GM19023 (cell line): ENCODE data around the gene ZNF791.
"Not testable (repeated sequence)": the region's sequence is repeated elsewhere in the genome, so short reads cannot be mapped to it uniquely, and the experiment has no call there.

Experiments used
- ATAC-seq: cut with Tn5 transposase; IDR thresholded peaks from one replicate; pipeline ENCODE4 v1.9.1; 2021; ENCODE audit warnings: mild to moderate bottlenecking, moderate library complexity; ENCODE audit not compliant: unreplicated experiment

ZNF791 gene

GRCh38 chr19:12628040-12629022, 17.6 kb downstream of the ZNF791 start:
- no peak for ATAC-seq

- ATAC-seq = no peak
These were observed 18.5 kb downstream of the ZNF791 start for GRCh38 chr19:12629215-12629614.

GRCh38 chr19:12636631-12637030, 25.9 kb downstream of the ZNF791 start:
- no peak for ATAC-seq

GRCh38 chr19:12638611-12639182, 28.0 kb downstream of the ZNF791 start:
- ATAC-seq = no peak

DNA sequence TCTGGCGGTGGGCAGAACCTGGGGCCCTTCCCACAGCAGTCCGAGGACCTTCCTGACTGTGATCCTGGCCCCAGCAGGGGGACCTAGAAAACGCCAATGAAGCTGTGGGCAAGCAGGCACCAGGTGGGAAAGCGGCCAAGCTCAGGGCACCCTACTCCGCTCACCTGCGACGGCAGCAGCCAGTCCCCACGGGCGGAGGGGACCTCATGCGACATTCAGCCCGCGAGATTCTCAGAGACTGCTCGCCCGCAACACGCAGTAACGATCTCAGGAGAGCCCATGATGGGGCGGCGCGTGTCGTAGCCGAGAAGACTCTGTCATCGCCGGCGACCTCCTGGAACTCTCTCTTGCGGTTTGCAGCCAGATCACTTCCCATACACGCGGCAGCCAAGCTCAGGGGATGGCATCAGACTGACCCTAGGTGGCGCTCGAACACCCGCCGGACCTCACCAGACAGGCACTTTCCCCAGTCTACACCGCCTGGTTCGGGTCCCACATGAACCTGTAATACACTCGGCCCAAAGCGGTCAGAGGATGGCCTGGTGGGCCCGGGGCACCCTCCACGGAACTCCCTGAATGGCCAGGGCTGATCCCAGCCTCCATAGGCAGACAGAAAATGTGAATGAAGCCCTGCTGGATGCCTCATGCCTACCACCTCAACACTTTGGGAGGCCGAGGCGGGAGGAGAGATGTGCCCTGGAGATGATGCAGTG, 29.3 kb downstream of the ZNF791 start:
- ATAC-seq = no peak

DNA sequence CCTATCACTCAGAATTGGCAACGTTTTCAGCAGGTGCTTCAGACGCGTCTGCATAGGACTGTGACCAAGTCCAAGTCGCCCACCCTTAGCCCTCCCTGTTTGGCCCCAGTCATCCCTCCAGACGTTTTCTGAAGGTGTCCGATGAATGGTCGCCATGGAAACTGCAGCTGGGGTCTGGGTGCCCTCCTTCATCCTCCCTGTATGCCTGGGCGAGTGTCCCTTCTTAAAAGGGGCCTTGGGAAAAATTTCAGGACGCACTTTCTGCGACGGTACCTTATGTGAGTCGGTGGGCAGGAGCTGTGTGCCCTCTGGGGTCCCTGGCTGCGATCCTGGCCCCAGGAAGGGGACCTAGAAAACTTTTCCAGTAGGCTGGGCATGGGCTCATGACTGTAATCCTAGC, 30.7 kb downstream of the ZNF791 start:
- no peak for ATAC-seq

DNA sequence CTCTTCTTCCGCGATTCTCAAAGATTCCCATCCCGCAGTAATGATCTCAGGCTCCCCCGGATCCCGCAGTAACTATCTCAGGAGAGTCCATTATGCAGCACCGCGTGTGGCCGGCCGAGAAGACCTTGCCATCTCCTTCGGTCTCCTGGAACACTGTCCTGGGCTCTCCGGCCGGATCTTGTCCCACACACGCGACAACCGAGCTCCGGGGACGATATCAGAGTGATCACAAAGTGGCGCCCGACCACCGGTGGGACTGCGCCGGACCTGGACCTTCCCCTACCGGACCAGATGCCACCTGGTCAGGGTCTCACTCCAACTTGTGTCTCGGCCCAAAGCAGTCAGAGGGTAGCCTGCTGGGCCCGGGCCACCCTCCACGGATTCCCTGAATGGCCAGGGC, 31.8 kb downstream of the ZNF791 start:
- ATAC-seq = no peak

DNA sequence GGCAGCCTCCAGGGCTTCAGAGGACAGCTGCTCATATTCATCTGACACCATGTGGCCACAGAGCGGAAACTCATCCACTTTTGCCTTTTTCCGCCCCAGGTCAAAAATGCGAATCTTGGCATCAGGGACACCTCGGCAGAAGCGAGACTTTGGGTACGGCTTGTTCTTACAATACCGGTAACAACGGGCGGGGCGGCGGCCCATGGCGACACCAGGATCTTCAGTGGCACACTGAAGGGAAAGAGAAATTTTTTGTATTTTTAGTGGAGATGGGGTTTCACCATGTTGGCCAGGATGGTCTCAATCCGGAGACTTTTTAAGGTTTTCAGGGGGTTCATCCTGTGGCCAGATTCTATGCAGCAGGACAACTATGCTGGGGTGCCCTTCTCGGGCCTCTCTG, 33.0 kb downstream of the ZNF791 start:
- ATAC-seq = not testable (repeated sequence)

- no peak for ATAC-seq
These were observed 35.8 kb downstream of the ZNF791 start for GRCh38 chr19:12646551-12646950.

DNA sequence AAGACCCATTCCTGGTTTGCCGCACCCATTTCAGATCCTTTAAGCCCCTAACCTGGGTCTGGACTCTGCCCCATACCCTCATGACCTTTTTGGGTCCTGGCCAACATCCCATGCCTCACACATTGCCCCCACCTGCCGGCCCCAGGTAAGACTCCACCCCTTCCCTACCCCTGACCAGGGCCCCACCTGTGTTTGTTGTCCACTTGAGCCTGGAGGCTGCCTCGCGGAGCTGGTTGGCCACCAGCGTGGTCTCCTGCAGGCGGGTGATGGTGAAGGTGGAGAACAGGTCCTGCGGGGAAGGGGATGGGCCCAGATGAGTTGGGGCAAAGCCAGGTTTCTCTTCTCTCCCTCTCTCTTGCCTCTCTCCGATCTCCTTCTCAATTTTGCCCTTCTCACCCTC, 36.3 kb downstream of the ZNF791 start:
- ATAC-seq = no peak

- no peak for ATAC-seq
These were observed 36.9 kb downstream of the ZNF791 start for GRCh38 chr19:12647490-12648071.

- no peak for ATAC-seq
These were observed 37.4 kb downstream of the ZNF791 start for GRCh38 chr19:12648088-12648487.

DNA sequence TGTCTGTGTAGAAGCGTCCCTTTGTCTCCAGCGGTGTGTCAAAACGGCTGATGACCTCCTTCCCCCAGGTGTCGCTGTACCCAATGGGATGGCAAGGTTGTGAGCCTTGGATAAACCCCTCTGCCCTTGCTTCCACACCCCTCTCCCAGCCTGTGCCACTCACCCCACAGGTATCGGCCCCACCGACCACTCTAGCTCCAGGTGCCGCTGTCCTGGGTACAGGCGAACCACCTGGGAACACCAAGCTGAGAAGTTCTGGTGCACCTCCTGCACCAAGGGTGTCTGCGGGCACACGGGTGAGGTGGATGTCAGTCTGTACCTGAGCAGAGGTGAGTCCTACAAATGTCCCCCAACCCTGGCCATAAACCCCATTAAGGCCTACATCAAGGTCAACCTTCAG, 39.2 kb downstream of the ZNF791 start:
- no peak for ATAC-seq

- no peak for ATAC-seq
These were observed 41.5 kb downstream of the ZNF791 start for GRCh38 chr19:12652219-12652618.

GRCh38 chr19:12655546-12655945, 44.8 kb downstream of the ZNF791 start:
- no peak for ATAC-seq

DNA sequence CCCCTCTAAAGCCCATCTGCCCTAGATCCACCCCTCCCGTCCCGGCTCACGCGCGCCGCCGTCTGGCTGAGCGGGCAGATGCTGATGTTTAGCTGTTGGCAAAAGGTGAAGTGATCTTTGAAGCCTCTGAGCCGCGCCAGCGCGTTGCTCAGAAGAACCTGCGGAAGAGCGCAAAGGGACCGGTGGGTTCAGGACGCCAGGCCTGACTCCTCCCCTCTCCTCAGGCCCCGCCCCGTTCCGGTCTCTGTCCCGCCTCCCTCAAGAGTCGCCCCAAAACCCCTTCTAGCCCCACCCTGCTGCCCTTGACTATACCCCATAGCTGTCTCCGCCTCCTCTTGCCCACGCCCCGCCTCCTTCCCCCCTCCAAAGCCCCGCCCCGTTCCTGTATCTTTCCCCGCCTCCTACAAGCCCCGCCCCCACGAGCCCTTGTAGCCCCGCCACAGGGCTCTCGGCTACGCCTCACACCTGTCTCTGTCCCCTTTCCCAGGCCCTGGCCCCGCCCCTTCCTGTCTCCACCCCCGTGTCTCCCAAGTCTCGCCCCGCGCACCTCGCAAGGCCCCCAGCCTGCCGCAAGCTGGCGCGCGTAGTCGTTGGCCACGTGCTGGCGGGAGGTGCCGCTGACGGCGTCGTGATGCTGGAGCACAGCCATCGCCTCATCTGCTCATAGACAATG, 46.3 kb downstream of the ZNF791 start:
- no peak for ATAC-seq

DNA sequence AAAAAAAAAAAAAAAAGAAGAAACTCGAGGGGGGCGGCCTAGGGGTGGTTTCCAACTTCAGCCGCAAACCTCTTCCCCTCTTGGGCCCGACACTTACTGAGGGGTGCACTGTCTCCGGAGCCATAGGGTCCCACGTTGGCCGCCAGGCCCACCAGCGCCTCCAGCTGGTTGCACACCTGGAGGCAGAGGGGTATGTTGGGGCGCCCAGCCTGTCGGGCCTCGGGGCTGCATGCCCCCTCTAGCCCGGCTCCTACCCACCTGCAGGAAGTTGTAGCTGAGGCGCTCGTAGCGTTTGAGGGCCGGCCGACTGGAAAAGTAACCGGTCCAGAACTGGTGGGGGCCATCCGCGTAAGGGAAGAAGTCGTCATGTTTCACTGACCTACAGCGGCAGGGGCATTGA, 47.2 kb downstream of the ZNF791 start:
- no peak for ATAC-seq

DNA sequence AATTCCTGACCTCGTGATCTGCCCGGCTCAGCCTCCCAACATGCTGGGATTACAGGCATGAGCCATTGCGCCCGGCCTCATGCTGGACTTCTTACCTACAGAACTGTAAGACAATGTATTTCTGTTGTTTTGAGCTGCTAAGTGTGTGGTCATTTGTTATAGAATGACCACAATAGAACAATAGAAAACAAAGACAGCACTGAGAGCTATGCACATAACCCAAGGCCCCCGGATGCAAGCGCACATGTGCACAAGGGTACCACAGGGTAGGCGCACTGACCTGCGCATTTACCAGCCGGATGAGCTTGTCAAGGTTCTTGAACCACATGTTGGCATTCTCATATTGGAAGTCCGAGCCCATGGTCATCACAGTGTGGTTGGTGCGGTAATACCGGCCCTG, 50.3 kb downstream of the ZNF791 start:
- no peak for ATAC-seq

DNA sequence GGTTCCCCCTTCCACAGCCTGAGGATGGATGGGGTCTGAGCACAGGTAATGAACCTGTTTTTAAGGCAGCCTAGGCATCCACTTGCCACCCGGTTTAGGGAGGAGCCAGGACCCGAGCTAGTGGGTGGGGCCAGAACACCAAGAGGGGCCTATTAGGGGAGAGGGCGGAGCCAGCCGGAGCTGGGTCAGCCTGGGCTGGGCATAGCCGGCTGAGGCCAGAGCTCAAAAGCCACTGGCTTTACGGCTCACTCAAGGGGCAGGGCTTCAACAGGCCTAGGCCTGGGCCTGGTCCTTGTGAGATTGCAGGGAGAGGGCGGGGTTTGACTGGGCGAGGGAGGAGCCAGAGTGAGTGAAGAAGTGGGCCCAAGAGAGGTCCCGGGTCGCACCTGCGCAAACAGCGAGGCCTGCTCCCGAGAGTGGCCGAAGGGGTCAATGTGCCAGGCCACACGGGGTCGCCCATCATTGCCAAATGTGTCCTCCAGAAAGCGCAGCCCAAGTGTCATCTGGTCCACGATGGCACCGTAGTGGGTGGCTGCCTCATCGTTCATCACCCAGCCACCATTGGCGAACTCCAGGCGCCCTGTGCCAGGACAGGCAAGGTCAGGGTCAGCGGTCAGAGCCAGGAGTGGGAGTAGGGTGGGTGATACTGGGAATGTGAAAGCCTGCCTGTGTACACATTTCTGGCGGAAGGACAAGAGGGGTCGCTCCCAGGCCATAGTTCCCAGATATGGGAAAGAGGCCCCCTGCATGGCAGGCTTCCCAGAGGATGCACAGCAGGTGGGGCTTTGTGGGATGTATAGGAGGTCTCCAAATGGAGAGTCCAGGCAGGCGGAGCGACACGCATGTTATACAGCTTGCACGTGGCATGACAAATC, 53.9 kb downstream of the ZNF791 start:
- no peak for ATAC-seq

- ATAC-seq = no peak
These were observed 54.5 kb downstream of the ZNF791 start for GRCh38 chr19:12665281-12665573.
